ENCODE measurements around the gene SIX1.

SIX1 gene

GRCh38 chr14:60642270-60643140 lies 6.8 kb downstream of the SIX1 start:
- in situ Hi-C loops (cut with HindIII; ENCODE audit: low sequenced_read_pairs): loop anchor here (5.0 to 10.0 kb wide), 2 partner anchors 75 to 382 kb away; no protein-coding TSS in a partner anchor
- TF ChIP-seq, protein P1, sequence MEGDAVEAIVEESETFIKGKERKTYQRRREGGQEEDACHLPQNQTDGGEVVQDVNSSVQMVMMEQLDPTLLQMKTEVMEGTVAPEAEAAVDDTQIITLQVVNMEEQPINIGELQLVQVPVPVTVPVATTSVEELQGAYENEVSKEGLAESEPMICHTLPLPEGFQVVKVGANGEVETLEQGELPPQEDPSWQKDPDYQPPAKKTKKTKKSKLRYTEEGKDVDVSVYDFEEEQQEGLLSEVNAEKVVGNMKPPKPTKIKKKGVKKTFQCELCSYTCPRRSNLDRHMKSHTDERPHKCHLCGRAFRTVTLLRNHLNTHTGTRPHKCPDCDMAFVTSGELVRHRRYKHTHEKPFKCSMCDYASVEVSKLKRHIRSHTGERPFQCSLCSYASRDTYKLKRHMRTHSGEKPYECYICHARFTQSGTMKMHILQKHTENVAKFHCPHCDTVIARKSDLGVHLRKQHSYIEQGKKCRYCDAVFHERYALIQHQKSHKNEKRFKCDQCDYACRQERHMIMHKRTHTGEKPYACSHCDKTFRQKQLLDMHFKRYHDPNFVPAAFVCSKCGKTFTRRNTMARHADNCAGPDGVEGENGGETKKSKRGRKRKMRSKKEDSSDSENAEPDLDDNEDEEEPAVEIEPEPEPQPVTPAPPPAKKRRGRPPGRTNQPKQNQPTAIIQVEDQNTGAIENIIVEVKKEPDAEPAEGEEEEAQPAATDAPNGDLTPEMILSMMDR (IDR thresholded peaks at IDR 0.05; ENCODE audit: low read depth, low read length, missing control alignments): no peak
- no peak for DNase-seq (ENCODE audit: low read depth)
- H3K4me3 ChIP-seq (ENCODE audit: low read depth, low read length): no peak overlapping the region

DNA sequence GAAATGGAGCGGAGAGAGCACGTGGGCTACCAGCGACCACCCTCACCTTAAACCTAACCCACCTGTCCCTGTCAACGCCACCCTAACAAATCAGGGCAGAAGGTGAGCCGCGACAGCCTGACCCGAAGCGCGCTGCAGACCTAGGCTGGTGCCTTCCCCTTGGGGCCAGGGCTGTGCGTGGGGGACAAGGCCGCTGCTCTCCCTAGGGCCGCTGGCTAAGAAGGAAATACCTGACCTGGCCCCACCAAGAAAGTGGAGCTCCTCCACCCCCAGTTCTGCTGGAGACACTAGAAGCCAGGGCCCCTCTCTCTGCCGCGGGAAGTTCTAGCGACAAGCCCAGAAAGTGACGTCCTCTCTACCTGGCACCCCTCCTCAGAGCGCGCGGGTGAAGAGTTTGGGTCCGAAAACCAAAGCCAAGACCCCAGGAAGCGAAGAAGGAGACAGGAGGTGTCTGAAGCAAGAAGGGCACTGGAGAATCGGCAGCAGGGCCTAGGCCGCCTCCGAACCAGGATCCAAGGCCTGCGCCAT lies 7.5 kb downstream of the SIX1 start:
- no peak overlapping the region for H3K4me3 ChIP-seq (ENCODE audit: low read depth, low read length)
- DNase-seq (ENCODE audit: low read depth): no peak
- in situ Hi-C loops (cut with HindIII; ENCODE audit: low sequenced_read_pairs): loop anchor here (5.0 to 10.0 kb wide), 2 partner anchors 75 to 383 kb away; no protein-coding TSS in a partner anchor
- TF ChIP-seq, protein P1 (IDR thresholded peaks at IDR 0.05; ENCODE audit: low read depth, low read length, missing control alignments): no peak

GRCh38 chr14:60640859-60641741 lies 8.2 kb downstream of the SIX1 start:
- TF ChIP-seq, protein P1 (IDR thresholded peaks at IDR 0.05; ENCODE audit: low read depth, low read length, missing control alignments): no peak
- in situ Hi-C loops (cut with HindIII; ENCODE audit: low sequenced_read_pairs): loop anchor here (5.0 to 10.0 kb wide), 2 partner anchors 74 to 384 kb away; no protein-coding TSS in a partner anchor
- no peak for DNase-seq (ENCODE audit: low read depth)
- H3K4me3 ChIP-seq (ENCODE audit: low read depth, low read length): no peak overlapping the region

- no peak overlapping the region for H3K4me3 ChIP-seq (ENCODE audit: low read depth, low read length)
- TF ChIP-seq, protein P1 (IDR thresholded peaks at IDR 0.05; ENCODE audit: low read depth, low read length, missing control alignments): no peak
- no peak for DNase-seq (ENCODE audit: low read depth)
- in situ Hi-C loops (cut with HindIII; ENCODE audit: low sequenced_read_pairs): loop anchor here (5.0 to 10.0 kb wide), 3 partner anchors 72 to 625 kb away; no protein-coding TSS in a partner anchor
Observed at GRCh38 chr14:60639674-60640073, 9.6 kb downstream of the SIX1 start.

- TF ChIP-seq, protein P1 (IDR thresholded peaks at IDR 0.05; ENCODE audit: low read depth, low read length, missing control alignments): no peak
- H3K4me3 ChIP-seq (ENCODE audit: low read depth, low read length): peak overlapping the region; percentile 10
- no peak for DNase-seq (ENCODE audit: low read depth)
- in situ Hi-C loops (cut with HindIII; ENCODE audit: low sequenced_read_pairs): loop anchor here (10.0 kb wide), 1 partner anchor 627 kb away; no protein-coding TSS in a partner anchor
Observed at GRCh38 chr14:60637479-60638315, 11.6 kb downstream of the SIX1 start.
